Prostate gland (tissue), 2 donors: ENCODE results near the gene TBCA.

Experiments
- CTCF ChIP-seq, 4 experiments: fragments of 200-600 bp in 2 of 4; fragments of 450-650 bp in 2 of 4; sonication (generic) in 2 of 4; IDR thresholded peaks; 1 replicate in 3 of 4; 2 replicates in 1 of 4; pipeline ENCODE4 v1.5.1; 2016 to 2019; ENCODE audit warnings: antibody characterized with exemption in 4 of 4, mild to moderate bottlenecking in 2 of 4, moderate library complexity in 2 of 4
- POLR2A ChIP-seq: fragments of 450-650 bp; IDR thresholded peaks from one replicate; pipeline ENCODE4 v1.6.1; 2016; ENCODE audit warnings: antibody characterized with exemption, mild to moderate bottlenecking
- POLR2AphosphoS5 ChIP-seq: sonication (generic); formaldehyde crosslinking; IDR thresholded peaks from one replicate; pipeline ENCODE4 v1.6.1; 2017; ENCODE audit warnings: antibody characterized with exemption

GRCh38 chr5:77707791-77708190 is 68.3 kb downstream of the TBCA start:
- TF ChIP-seq CTCF (IDR thresholded peaks at IDR 0.05) (no peak), POLR2A (no peak), POLR2AphosphoS5 (no peak)
